ENCODE data around the gene VAX1. TPM values are rescaled to one million over a fixed set of nuclear protein-coding genes. Genes with fewer than 3 reads are reported as not detected.

The VAX1 gene
- total RNA-seq, 1 experiment from 2014 or later: not detected

- Histone ChIP-seq H4K20me1 (ENCODE audit: control insufficient read depth, insufficient read depth, insufficient read length) (no peaks in the 10 kb centered on the region), H3K79me2 (ENCODE audit: insufficient read depth, low read length) (no peaks in the 10 kb centered on the region), H2AK5ac (ENCODE audit: insufficient read length, low read length) (no peak overlapping the region), H3K14ac (ENCODE audit: insufficient read depth, low read length) (no peak overlapping the region; the same call in 1 of the 2 replicates), H4K8ac (replicated peaks; ENCODE audit: insufficient read length, low read depth, low read length) (no peak overlapping the region), H3K9ac (ENCODE audit: extremely low read depth, insufficient read length, low read length) (no peak overlapping the region), H2BK20ac (ENCODE audit: low read depth, low read length, poor library complexity, severe bottlenecking) (no peak overlapping the region), H3K4me2 (ENCODE audit: insufficient read depth, insufficient read length, low read length) (peak overlapping the region; percentile 32), H3K23me2 (ENCODE audit: insufficient read length, low read depth, low read length, poor library complexity, severe bottlenecking) (peaks cover 6% of the 10 kb centered on the region), H3K4ac (ENCODE audit: low read depth, low read length) (no peak overlapping the region), H2BK15ac (ENCODE audit: low read depth, low read length) (no peak overlapping the region), H2BK5ac (ENCODE audit: insufficient read length, low read length) (no peak overlapping the region), H3K4me1 (ENCODE audit: insufficient read depth, low read length) (no peaks in the 10 kb centered on the region), H2AFZ (ENCODE audit: low read length) (no peak overlapping the region), H3K56ac (ENCODE audit: insufficient read length, low read depth, low read length) (no peak overlapping the region), H4K5ac (ENCODE audit: insufficient read length, low read depth, low read length) (no peak overlapping the region), H4K91ac (ENCODE audit: insufficient read length, low read depth, low read length) (no peak overlapping the region), H3K9me3 (ENCODE audit: control insufficient read depth, low read depth, low read length) (peaks cover 9% of the 10 kb centered on the region), H3T11ph (ENCODE audit: low read length) (no peak overlapping the region), H3K18ac (ENCODE audit: insufficient read length, low read depth, low read length) (no peak overlapping the region), H3K27ac (ENCODE audit: insufficient read length, low read depth, low read length) (no peak overlapping the region), H3K27me3 (ENCODE audit: insufficient read depth, low read length) (peaks cover 92% of the 10 kb centered on the region), H2BK120ac (ENCODE audit: low read depth, low read length, poor library complexity, severe bottlenecking) (no peak overlapping the region), H3K79me1 (ENCODE audit: insufficient read depth, low read depth, low read length, poor library complexity, severe bottlenecking) (no peaks in the 10 kb centered on the region), H2BK12ac (ENCODE audit: insufficient read length, low read depth, low read length) (no peak overlapping the region), H3K23ac (ENCODE audit: insufficient read length, low read depth, low read length) (no peak overlapping the region)
- Mint-ChIP-seq H3K9me3 (peaks cover 7 to 18% of the 10 kb centered on the region in 2 experiments), H3K4me1 (peaks cover 18 to 27% of the 10 kb centered on the region in 2 experiments), H3K4me3 (peak overlapping the region; percentile 5 to 63; a peak in 2 of 5 replicates), H3K27ac (no peak overlapping the region), H3K36me3 (ENCODE audit: insufficient read depth in 1 of 3, low read depth in 3 of 3) (peaks cover 0 to 2% (median 0%) of the 10 kb centered on the region in 3 experiments; a peak in 3 of 7 replicates), H3K27me3 (ENCODE audit: low read depth) (peaks cover 98% of the 10 kb centered on the region)
- TF ChIP-seq CTCF (conservative IDR thresholded peaks at IDR 0.05): no peak
- peak; percentile 57 for DNase-seq
- no CpG with 5 or more reads among the region's 72 CpGs for WGBS (ENCODE audit: extremely low coverage, insufficient read length, low lambda C conversion rate)
Observed at GRCh38 chr10:117139581-117140524, 1.8 kb upstream of the VAX1 start.
